Hematopoietic multipotent progenitor cell (in vitro differentiated cells): ENCODE results near the gene ACTL7B. TPM values are rescaled to one million over a fixed set of nuclear protein-coding genes. Genes with fewer than 3 reads are reported as not detected.
"Not testable (repeated sequence)": the region's sequence is repeated elsewhere in the genome, so short reads cannot be mapped to it uniquely, and the experiment has no call there.

Experiments
- DNase-seq, 3 donors: peaks; one replicate each; pipeline ENCODE4 v3.0.0-alpha.2; 2011 to 2015; ENCODE audit warnings: low read depth in 2 of 3, low spot score in 2 of 3
- total RNA-seq: library from RNA; depleted of rRNA; stranded (reverse); fragments of >200 nt; gene quantifications from one replicate; pipeline ENCODE4 v1.2.3, GENCODE V29; 2012

The ACTL7B gene
- under 0.01 TPM for total RNA-seq

- no peak for DNase-seq
Measured at GRCh38 chr9:108855888-108856287, at the start of gene ACTL7B. Gene ACTL7B, minus strand, starts transcription at chr9:108855986. Its CDS starts 56 bp downstream, at chr9:108855930.

DNA sequence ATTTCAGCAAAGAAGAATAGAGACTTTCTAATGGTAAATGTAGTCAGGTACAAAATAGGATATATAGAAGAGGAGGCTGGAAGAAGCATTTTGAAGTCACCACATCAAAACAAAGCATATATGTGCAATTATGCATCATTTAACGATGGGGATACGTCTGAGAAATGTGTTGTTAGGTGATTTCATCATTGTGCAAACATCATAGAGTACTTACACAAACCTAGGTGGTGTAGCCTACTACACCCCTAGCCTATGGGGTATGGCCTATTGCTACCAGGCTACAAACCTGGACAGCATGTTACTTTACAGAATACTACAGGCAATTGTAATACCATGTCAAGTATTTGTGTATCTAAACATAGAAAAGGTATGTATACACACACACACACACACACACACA lies 49.7 kb upstream of the ACTL7B start:
- DNase-seq = no peak

DNA sequence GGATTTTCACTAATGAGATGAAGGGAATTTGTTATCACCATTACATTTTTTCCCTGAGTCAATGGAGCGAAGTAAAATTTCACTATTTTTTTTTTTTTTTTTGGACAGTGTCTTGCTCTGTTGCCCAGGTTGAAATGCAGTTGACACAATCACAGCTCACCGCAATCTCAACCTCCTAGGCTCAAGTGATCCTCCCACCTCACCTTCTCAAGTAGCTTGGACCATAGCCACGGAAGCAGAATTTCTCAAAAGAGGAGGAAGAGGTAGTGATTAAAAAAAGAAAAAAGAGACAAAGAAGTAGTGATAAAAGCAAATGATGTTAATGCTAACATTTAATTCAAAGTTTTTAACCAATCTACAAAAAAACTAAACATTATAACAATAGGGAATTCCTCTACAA lies 48.4 kb upstream of the ACTL7B start:
- DNase-seq = no peak

DNA sequence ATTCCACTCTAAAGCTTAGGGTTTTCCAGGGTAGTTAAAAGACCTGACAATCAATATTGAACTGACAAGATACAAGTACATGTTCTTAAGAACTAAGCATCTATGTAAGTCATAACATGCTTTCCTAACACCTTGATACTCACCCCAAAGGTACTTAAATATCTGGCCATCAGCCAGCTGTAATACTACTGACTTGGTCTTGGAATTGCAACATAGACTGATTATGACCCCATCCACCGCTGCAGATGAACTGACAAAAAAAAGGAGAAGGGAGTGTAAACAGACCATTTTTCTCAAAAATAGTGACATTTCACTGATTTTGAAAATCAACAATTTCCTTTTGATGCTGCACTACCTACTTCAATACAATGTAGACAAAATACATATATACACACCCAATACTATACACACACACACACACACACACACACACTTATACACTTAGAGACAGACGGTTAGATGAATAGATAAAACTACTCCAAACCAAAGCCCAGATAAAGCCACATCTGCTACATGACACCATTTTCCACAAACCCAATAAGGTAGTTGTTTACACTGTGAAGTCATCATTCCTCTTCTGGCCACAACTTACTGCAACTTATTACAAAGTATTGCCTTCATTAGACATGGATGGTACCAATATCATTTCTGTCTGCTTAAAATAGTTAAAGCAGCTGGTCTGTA lies 47.8 kb upstream of the ACTL7B start:
- no peak for DNase-seq

DNA sequence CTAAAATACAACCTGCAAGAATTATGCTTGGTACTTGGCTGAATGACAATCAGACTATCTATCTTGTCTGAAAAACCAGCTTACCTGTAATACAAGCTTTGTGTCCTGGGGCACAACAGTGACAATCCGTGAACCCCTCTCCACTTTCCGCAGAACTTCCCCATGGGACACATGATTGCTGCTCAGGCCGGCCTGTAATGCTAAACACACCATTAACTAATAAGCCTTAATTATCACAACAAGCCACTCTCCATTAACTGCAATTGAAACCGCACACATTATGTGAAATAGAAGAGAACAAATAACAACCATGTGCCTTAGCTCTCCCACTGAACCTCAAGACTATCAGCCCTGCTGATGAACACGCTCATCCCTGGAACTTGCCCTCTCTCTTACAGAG lies 44.4 kb upstream of the ACTL7B start:
- DNase-seq = no peak

DNA sequence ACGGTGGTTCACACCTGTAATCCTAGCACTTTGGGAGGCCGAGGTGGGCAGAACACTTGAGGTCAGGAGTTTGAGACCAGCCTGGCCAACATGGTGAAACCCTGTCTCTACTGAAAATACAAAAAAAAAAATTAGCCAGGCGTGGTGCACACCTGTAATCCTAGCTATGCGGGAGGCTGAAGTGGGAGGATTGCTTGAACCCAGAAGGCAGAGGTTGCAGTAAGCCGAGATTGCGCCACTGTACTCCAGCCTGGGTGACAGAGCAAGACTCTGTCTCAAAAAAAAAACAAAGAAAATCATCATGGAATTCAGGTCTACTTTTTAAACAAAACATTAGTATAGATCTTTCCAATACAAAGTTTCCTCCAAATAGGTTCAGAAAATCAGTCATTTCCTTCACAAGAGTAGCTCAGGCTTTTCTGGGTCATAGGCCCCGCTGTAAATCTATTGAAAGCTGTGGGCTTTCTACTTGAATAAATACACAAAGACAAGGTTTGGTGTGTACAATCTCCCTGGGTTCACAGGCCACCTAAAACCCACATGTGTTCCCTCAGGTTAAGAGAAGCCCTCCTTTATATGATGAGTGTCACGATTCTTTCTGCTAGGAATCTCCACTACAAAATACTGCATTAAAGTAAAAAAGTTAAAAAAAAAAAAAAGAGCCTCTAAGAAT lies 43.4 kb upstream of the ACTL7B start:
- DNase-seq = not testable (repeated sequence)

- no peak for DNase-seq
Measured at GRCh38 chr9:108897324-108898096, 41.7 kb upstream of the ACTL7B start.

DNA sequence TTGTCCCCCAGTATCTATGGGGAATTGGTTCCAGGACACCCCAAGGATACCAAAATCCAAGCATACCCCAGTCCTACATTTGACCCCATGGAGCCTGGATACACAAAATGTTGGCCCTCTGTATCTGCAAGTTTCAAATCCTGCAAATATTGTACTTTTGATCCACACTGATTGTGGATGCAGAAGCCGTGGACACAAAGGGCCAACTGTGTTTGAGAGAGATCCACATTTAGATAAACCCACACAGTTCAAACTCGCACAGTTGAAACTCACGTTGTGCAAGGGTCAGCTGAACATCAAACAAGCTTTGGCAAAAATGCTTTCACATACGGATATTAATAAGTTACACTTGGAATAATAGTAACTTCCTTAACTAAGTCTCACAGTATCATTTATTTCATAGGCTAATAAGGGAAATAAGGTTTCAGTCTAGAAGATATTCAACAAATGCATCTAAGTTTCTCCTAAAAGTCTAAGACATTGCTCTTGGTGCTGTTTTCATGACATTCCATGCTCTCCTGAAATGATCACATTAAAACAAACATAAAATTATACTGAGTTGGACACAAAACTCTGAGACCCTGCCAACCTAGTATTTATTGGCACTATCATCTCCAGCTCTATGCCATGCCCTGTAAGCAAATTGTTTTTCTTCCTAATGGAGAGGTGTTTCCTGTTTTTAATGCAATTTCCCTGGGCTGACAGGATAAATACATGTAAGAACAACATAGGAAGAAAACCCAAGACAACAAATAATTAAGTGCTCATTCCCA lies 38.6 kb upstream of the ACTL7B start:
- DNase-seq = no peak

DNA sequence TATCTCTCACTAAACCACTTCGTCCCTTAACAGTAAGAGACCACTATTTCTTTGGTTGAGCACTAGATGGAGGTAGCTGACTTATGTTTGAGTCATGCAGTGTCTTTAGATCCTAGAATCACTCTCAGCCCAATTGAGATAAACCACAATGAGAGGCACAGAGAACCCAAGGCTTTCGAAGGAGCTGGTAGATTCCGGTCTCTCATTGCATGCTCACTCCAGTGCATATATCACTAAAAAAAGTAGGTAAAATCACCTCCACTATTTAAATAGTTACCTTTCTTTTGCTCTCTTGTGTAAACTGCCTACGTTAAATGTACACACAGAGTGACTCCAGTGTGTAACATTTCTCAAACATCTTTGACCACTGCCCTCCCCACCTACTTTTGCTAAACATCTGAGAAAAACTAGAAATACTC lies 33.9 kb upstream of the ACTL7B start:
- peak in 1 of 3 donors; percentile 2 for DNase-seq

DNA sequence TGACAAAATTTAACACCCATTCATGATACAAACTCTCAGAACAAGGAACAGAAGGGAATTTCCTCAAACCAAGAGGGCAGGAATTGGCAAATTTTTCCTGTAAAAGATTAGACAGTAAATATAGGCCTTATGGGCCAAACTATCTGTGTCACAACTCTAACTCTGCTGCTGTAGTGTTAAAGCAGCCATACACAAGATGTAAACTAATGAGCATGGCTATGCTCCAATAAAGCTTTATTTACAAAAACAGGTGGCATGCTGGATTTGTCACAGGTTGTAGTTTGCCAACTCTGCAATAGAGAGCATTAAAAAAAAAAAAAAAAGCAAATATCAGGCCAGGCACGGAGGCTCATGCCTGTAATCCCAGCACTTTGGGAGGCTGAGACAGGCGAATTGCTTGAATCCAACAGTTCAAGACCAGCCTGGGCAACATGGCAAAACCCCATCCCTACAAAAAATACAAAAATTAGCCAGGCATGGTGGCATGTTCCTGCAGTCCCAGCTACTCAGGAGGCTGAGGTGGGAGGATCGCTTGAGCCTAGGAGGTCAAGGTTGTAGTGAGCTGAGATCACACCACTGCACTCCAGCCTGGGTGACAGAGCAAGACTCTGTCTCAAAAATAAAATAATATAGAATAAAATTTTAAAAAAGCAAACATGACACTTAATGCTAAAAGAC lies 30.9 kb upstream of the ACTL7B start:
- DNase-seq = not testable (repeated sequence)

DNA sequence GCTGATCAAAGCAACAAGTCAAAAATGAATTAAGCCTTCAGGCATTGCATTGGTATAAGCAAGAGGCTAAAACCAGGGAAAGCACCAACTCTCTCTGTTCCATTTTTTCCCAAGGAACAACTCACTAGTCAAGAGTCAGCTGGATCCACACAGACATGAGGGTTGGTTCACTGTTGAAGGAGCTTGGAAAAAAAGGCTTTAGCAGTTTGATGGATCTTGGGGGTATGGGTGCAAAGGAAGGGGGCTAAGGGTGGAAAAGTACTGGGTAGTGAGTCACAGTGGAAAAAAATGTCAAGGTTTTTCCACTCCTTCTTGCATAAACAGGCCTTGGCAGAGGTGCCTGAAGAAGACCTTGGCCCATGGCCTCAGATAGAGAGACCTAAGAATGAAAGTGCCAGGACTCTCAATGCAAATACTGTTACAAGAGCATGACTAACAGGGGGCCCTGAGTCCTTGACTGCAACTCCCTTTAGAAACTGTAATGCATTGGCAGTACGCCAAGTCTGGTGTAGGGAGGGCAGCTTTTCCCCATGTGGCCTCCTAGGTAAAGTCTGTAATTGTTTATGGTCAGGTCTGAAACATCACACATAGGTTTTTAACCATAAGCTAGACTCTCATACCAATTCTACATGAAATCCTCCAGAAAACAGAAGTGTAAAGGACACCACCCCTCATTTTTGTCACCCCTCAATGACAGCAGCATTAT lies 30.0 kb upstream of the ACTL7B start:
- peak in 1 of 3 donors; percentile 24 for DNase-seq

GRCh38 chr9:108884701-108885100 lies 28.9 kb upstream of the ACTL7B start:
- DNase-seq = no peak

DNA sequence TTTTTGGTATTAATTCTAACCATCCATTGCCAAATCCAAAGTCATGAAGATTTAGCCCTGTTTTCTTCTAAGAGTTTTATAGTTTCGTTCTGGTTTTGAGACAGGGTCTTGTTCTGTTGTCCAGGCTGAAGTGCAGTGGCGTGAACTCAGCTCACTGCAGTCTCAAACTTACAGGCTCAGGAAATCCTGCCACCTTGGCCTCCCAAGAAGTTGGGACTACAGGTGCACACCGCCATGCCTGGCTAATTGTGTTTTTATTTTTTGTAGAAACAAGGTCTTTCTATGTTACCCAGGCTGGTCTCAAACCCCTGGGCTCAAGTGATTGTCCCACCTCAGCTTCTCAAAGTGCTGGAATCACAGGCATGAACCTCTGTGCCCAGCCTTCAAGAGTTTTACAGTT lies 27.3 kb upstream of the ACTL7B start:
- DNase-seq = no peak

GRCh38 chr9:108882052-108882888 lies 26.5 kb upstream of the ACTL7B start:
- no peak for DNase-seq

DNA sequence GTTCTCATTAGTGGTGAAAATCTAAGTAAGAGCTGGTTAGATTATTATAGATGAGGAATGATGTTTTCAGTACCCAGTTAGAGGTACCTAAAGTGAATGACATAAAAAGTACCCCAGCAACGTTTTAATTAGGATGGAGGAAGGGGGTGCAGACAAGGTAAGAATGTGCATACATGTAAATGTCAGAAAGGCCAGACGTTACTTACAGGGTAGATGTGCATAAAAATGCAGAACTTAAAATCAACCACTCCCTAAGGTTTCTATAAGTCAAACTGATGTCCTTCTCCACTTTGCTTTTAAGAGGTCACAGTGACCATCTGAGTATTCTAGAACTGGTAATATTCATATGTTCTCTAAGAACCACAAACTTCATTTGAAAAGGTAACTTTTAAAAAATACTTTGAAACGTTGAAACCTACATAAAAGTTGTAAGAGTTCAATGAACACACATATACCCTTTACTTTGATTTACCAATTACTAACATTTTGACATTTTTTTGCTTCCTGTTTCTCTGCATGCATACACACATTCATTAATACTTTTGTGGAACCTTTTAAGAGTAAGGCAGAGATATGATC lies 25.0 kb upstream of the ACTL7B start:
- DNase-seq = no peak

DNA sequence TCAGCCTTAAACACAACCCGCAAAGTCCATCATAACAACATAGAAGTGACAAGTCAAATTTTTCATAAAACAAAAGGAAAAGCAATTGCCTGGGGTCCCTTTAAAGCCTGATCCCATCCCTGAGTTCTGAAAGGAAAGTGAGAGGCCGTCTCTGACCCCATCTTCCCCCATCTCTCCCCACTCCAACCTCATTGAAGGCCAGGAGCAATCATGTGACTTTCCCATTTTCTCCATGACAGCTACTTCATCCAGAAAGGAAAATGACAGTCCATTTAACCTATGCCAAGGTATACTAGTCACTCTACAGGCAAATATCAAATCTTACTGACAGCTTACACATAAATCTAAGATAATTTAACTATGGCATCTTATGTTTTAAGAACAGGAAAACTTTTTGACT lies 21.7 kb upstream of the ACTL7B start:
- DNase-seq = no peak

GRCh38 chr9:108876425-108876824 lies 20.6 kb upstream of the ACTL7B start:
- DNase-seq = no peak

DNA sequence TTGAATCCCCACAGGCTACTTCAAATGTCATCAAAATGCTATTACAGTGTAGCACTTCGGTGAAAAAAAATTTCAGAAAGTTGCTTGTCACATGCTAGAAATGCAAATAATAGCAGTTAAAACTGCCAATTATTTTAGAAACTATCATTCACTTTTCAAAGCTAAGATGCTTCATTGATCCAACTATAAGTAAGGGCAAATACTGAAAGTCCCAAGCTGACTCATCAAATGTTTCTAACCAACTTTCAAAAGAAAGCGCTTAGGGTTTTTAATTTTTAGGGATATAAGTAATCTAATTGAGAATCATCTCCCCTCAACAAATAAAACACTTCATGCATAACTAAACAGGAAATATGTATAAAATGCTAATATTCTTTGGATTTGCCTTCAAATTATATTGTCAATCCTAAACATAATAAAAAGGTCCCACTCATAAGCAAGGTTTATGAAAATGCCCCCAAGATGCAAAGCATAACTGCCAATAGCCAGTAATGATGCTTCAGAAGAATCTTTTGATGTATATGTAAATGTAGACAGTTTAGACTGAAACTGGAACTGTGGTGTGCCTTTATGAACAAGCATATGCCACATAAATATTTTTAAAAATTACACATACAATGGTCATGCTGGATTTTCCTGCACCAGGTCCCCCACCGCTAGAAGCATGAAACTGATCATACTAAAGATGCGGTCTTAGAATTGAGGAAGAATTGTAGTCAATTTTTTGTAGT lies 18.4 kb upstream of the ACTL7B start:
- no peak for DNase-seq
